HG03175 (cell line): ENCODE results near the gene CD8A.
A peak's percentile ranks its signal among the peaks of the same experiment; 100 is the strongest.

Experiments used
- ATAC-seq: cut with Tn5 transposase; IDR thresholded peaks from one replicate; pipeline ENCODE4 v1.9.1; 2021; ENCODE audit warnings: mild to moderate bottlenecking, moderate library complexity; ENCODE audit not compliant: unreplicated experiment

Gene CD8A

GRCh38 chr2:86809481-86810121 is 18.9 kb upstream of the CD8A start:
- no peak for ATAC-seq

GRCh38 chr2:86808315-86809161 is 17.8 kb upstream of the CD8A start:
- ATAC-seq = peak; percentile 94

GRCh38 chr2:86807468-86808275 is 17.0 kb upstream of the CD8A start:
- ATAC-seq = no peak

- no peak for ATAC-seq
Measured at GRCh38 chr2:86807133-86807467, 16.4 kb upstream of the CD8A start.

- ATAC-seq = no peak
Measured at GRCh38 chr2:86806059-86806857, 15.5 kb upstream of the CD8A start.

GRCh38 chr2:86800856-86801567 is 10.3 kb upstream of the CD8A start:
- no peak for ATAC-seq

- ATAC-seq = no peak
Measured at GRCh38 chr2:86794861-86795260, 4.1 kb upstream of the CD8A start.

- ATAC-seq = no peak
Measured at GRCh38 chr2:86793752-86794151, 3.0 kb upstream of the CD8A start.

- no peak for ATAC-seq
Measured at GRCh38 chr2:86791573-86791972, 860 bp upstream of the CD8A start.

GRCh38 chr2:86790134-86790675 is 508 bp downstream of the CD8A start:
- no peak for ATAC-seq

- no peak for ATAC-seq
Measured at GRCh38 chr2:86789687-86790133, 1.0 kb downstream of the CD8A start.

GRCh38 chr2:86788881-86789686 is 1.6 kb downstream of the CD8A start:
- no peak for ATAC-seq

GRCh38 chr2:86788165-86788564 is 2.5 kb downstream of the CD8A start:
- ATAC-seq = no peak

- no peak for ATAC-seq
Measured at GRCh38 chr2:86787736-86788135, 3.0 kb downstream of the CD8A start.

GRCh38 chr2:86786001-86786536 is 4.6 kb downstream of the CD8A start:
- no peak for ATAC-seq

GRCh38 chr2:86785456-86785855 is 5.3 kb downstream of the CD8A start:
- ATAC-seq = no peak

- ATAC-seq = peak; percentile 90
Measured at GRCh38 chr2:86783615-86784339, 6.9 kb downstream of the CD8A start.

- no peak for ATAC-seq
Measured at GRCh38 chr2:86782748-86783147, 8.0 kb downstream of the CD8A start.
